Ovary (tissue), 9 donors: Measurements from ENCODE around the gene TRAFD1. TPM values are rescaled to one million over a fixed set of nuclear protein-coding genes. Genes with fewer than 3 reads are reported as not detected.
A peak's percentile ranks its signal among the peaks of the same experiment; 100 is the strongest.

Source experiments
- DNase-seq, 5 donors: peaks; one replicate each; pipeline ENCODE4 v3.0.0-alpha.2; 2019 to 2020
- H3K27ac ChIP-seq, 2 donors: fragments of 200-600 bp; one replicate each; pipeline versions ENCODE4 v1.5.1 to v1.8.0; 2019 to 2022
- H3K27me3 ChIP-seq: fragments of 200-600 bp; one replicate; pipeline ENCODE4 v1.8.0; 2022
- H3K36me3 ChIP-seq: fragments of 200-600 bp; sonication (generic); one replicate; pipeline ENCODE4 v1.5.1; 2019
- H3K4me1 ChIP-seq: one replicate; pipeline ENCODE4 v1.8.1; 2013; ENCODE audit warnings: mild to moderate bottlenecking, moderate library complexity; ENCODE audit not compliant: insufficient read depth
- H3K4me3 ChIP-seq: fragments of 200-600 bp; sonication (generic); one replicate; pipeline ENCODE4 v1.5.1; 2017
- H3K9me3 ChIP-seq, 2 donors: fragments of 200-600 bp in 1 of 2; sonication (generic) in 1 of 2; one replicate each; pipeline versions ENCODE4 v1.5.1 to v1.8.1; 2013 to 2019; ENCODE audit warnings: mild to moderate bottlenecking in 1 of 2, moderate library complexity in 1 of 2
- EP300 ChIP-seq: sonication (generic); formaldehyde crosslinking; IDR thresholded peaks from one replicate; pipeline ENCODE4 v1.6.1; 2017; ENCODE audit warnings: antibody characterized with exemption
- POLR2A ChIP-seq: fragments of 450-650 bp; IDR thresholded peaks from one replicate; pipeline ENCODE4 v1.6.1; 2017; ENCODE audit warnings: antibody characterized with exemption, mild to moderate bottlenecking, moderate library complexity
- WGBS, 3 donors: extraction: QIAGEN DNeasy Blood & Tissue Kit in 1 of 3; methylation state at CpG; one replicate each; pipeline versions ENCODE4 v1.1.5 to v1.1.7; 2013 to 2017; 5-methylcytosine and 5-hydroxymethylcytosine counted together
- intact Hi-C, 4 donors: fragments of 100-400 bp; cut with DNase I; formaldehyde crosslinking; loops; one replicate each; pipeline versions ENCODE4 v1.11.0 to v1.15.1; 2022 to 2023
- polyA plus RNA-seq, 2 donors: library from polyadenylated mRNA; stranded (reverse); fragments of 200-250 nt in 1 of 2; fragments of 350-450 nt in 1 of 2; fragmentation: Illumina TruSeq in 1 of 2; extraction: RNeasy Lipid Tissue Mini Kit (QIAGEN cat#74804) in 1 of 2; gene quantifications; one replicate each; pipeline ENCODE4 v1.2.3, GENCODE V29; 2013 to 2014
- total RNA-seq, 7 donors: library from RNA; depleted of rRNA in 2 of 7; stranded (reverse); fragments of >200 nt in 2 of 7; fragmentation: NEBNext Ultra II Directional in 3 of 7; extraction: Animal tissue kit (Norgen Biotek cat#: 25700) in 3 of 7; gene quantifications; one replicate each; pipeline versions ENCODE4 v1.1.0 to v1.2.4, GENCODE V29; 2016 to 2023
- TF ChIP-seq, protein P1 (sequence below), 3 donors: fragments of 450-650 bp in 2 of 3; fragments of 200-600 bp in 1 of 3; IDR thresholded peaks; one replicate each; pipeline versions ENCODE4 v1.5.1 to v1.8.0; 2016 to 2022; ENCODE audit warnings: antibody characterized with exemption in 3 of 3, mild to moderate bottlenecking in 1 of 3
- donor health status: DM: no; HTN: no; CAD: no; lungs with moderate emphysema.
- donor health status: DM: no; HTN: no; CAD: no.
- donor health status: Bipolar disorder and iron deficiency.
- donor health status: DM: yes; HTN: yes; CAD: no.
- donor health status: DM: no; HTN: no; CAD: no.
- donor health status: DM: yes; HTN: yes; CAD: no.

Gene TRAFD1
- total and polyA plus RNA-seq, 9 donors: 13.9 to 49.6 (median 25.5) TPM

DNA sequence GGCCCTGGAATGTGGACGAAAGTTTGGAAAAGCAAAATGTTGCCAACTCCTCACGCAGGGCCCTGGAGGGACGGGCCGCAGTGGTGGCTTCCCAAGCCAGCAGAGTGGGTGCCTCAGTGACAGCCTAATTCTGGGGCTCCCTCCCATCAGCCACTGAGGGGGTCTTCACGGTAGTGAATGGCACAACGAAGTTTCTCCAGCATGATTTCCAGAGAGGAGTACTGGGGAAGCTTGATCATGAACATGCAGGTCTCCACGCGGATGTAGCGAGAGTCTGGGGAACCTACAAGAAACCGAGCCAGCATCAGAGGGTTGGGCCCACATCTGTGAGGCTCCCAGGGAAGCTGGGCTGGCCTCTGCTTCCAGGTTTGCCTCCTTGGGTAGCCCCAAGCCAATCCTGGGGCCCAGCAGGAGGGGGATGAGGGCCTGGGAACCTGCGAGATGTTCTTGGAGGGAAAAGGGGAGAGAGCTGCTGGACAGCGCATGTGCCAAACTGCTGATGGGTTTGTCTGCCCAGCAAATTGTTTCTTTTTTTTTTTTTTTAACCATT is 37.0 kb downstream of the TRAFD1 start:
- H3K36me3 ChIP-seq: no peaks in the 10 kb centered on the region
- DNase-seq: peak in 1 of 5 donors; percentile 16
- WGBS, 3 donors: 93 to 95% (median 94%) methylated on average over 12 of the region's 12 CpGs
- H3K27me3 ChIP-seq: no peaks in the 10 kb centered on the region
- H3K27ac ChIP-seq: no peak overlapping the region
- H3K4me3 ChIP-seq: no peak overlapping the region
- H3K4me1 ChIP-seq: no peaks in the 10 kb centered on the region
- peaks cover 0 to 7% of the 10 kb centered on the region in 2 donors for H3K9me3 ChIP-seq
- no peak for TF ChIP-seq EP300
- TF ChIP-seq, protein P1, sequence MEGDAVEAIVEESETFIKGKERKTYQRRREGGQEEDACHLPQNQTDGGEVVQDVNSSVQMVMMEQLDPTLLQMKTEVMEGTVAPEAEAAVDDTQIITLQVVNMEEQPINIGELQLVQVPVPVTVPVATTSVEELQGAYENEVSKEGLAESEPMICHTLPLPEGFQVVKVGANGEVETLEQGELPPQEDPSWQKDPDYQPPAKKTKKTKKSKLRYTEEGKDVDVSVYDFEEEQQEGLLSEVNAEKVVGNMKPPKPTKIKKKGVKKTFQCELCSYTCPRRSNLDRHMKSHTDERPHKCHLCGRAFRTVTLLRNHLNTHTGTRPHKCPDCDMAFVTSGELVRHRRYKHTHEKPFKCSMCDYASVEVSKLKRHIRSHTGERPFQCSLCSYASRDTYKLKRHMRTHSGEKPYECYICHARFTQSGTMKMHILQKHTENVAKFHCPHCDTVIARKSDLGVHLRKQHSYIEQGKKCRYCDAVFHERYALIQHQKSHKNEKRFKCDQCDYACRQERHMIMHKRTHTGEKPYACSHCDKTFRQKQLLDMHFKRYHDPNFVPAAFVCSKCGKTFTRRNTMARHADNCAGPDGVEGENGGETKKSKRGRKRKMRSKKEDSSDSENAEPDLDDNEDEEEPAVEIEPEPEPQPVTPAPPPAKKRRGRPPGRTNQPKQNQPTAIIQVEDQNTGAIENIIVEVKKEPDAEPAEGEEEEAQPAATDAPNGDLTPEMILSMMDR (IDR thresholded peaks at IDR 0.05): no peak
- no peak for TF ChIP-seq POLR2A
- intact Hi-C loops: loop anchor here in 1 of 4 donors (10.0 kb wide), 1 partner anchor 218 kb away; no protein-coding TSS in a partner anchor

DNA sequence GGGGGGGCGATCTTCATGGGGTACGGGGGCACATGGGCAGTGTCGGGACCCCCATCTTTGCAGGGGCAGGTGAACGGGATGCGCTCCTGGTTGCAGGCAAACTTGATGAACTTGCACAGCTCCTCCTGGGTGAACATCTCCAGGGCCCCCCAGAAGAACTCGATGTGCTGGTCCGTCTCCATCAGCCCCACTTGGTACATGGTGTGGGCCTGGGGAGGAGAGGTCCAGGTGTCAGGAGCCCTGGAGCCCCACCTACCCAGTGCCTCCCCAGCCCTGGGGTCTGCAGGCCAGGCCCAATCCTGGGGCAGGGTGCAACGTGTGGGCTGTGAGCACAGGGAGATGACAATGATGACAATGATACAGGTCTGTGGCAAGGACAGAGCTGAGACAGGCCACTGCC is 37.7 kb downstream of the TRAFD1 start:
- peak in 1 of 5 donors; percentile 26 for DNase-seq
- Histone ChIP-seq H3K4me1 (no peaks in the 10 kb centered on the region), H3K4me3 (no peak overlapping the region), H3K27ac (no peak overlapping the region), H3K36me3 (no peaks in the 10 kb centered on the region), H3K9me3 (peaks cover 0 to 7% of the 10 kb centered on the region in 2 donors), H3K27me3 (no peaks in the 10 kb centered on the region)
- TF ChIP-seq, protein P1 (IDR thresholded peaks at IDR 0.05): no peak
- TF ChIP-seq EP300 (no peak), POLR2A (no peak)
- intact Hi-C loops: loop anchor here in 1 of 4 donors (10.0 kb wide), 1 partner anchor 218 kb away; no protein-coding TSS in a partner anchor
- WGBS, 3 donors: 81 to 92% (median 90%) methylated on average over 6 to 8 of the region's 8 CpGs

DNA sequence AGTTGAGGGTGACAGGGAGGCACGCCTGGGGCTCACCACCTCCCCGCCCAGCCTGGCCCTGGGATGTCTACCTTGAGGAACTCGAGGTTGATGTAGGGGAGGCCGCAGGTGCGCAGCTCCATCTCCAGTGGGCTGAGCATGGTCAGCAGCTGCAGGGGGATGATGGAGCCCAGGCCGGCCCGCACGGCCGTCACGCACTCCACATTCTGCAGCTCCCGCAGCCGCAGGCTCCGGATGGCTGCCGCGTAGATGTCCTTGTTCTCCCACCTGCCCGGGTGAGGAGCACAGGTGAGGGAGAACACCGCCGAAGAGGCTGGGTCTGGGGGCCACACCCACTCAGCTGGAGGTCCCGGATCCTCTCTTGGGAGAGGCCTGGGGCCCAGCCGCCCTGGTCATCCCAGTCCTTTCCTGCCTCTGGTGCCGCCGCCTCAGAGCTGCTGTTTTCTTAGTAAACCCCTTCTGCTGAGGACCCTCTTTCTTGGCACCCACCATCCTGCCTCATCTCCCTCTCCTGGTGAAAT is 38.2 kb downstream of the TRAFD1 start:
- no peaks in the 10 kb centered on the region for H3K36me3 ChIP-seq
- peak in 1 of 5 donors; percentile 24 for DNase-seq
- H3K27me3 ChIP-seq: no peaks in the 10 kb centered on the region
- intact Hi-C loops: loop anchor here in 1 of 4 donors (10.0 kb wide), 1 partner anchor 219 kb away; no protein-coding TSS in a partner anchor
- no peak overlapping the region for H3K27ac ChIP-seq
- H3K4me1 ChIP-seq: no peaks in the 10 kb centered on the region
- TF ChIP-seq, protein P1 (IDR thresholded peaks at IDR 0.05): no peak
- TF ChIP-seq POLR2A (no peak), EP300 (no peak)
- 92 to 96% (median 95%) methylated on average over 22 of the region's 22 CpGs for WGBS, 3 donors
- peaks cover 0 to 5% of the 10 kb centered on the region in 2 donors for H3K9me3 ChIP-seq
- no peak overlapping the region for H3K4me3 ChIP-seq

DNA sequence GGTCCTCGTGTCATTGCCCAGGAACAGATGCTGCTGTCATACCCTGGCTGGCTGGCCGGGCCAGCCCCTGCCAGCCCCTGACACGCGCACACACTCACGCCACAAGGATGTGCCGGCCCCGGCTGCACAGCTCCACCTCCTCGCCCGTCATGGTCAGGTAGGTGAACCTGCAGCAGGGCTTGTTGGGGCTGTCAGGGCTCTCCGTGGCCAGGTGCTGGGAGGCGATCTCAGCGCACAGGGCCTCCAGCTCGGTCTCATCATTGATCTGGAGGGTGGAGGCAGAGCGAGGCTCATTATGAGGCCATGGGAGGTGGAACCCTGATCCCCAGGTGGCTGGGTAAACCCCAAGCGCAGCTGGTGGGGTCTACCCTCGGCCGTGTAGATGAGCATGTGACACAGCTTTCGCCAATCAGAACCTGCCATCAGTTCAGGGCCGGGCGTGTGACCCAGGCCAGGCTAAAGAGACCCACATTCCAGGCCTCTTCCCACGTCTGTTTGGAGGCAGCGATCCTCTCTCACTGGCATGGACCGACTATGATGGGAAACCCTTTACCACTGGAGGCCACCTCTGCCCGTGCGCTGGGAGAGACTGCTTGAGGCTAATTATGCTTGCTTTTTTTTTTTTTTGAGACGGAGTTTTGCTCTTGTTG is 38.8 kb downstream of the TRAFD1 start:
- intact Hi-C loops: loop anchor here in 1 of 4 donors (10.0 kb wide), 1 partner anchor 219 kb away; no protein-coding TSS in a partner anchor
- H3K9me3 ChIP-seq: no peaks in the 10 kb centered on the region
- H3K4me3 ChIP-seq: no peak overlapping the region
- TF ChIP-seq EP300 (no peak), POLR2A (no peak)
- TF ChIP-seq, protein P1 (IDR thresholded peaks at IDR 0.05): no peak
- DNase-seq: no peak
- H3K4me1 ChIP-seq: no peaks in the 10 kb centered on the region
- 92 to 95% (median 92%) methylated on average over 26 of the region's 26 CpGs for WGBS, 3 donors
- H3K27me3 ChIP-seq: no peaks in the 10 kb centered on the region
- no peaks in the 10 kb centered on the region for H3K36me3 ChIP-seq
- H3K27ac ChIP-seq: no peak overlapping the region
